ENCODE data around the gene SHISA3. TPM values are rescaled to one million over a fixed set of nuclear protein-coding genes. Genes with fewer than 3 reads are reported as not detected.

Gene SHISA3
- total and polyA plus RNA-seq, 2 of the 8 experiments (the other 6 are each of a cell fraction or from before 2014, with no cell fraction given): 2.0 to 9.3 TPM

DNA sequence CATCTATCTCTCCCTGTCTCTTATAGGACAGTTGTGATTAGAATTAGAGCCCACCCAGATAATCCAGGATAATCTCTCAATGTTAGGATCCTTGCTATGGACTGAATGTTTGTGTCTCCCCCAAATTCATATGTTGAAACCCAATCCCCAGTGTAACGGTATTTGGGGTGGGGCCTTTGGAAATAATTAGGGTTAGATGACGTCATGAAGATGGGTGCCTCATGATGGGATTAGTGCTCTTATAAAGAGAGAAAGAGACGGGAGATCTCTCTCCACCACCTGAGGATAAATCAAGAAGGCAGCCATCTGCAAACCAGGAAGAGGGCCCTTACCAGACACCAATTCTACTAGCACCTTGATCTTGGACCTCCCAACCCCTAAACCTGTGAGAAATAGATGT lies 33.7 kb upstream of the SHISA3 start (continued):
- TF ChIP-seq, protein P1, sequence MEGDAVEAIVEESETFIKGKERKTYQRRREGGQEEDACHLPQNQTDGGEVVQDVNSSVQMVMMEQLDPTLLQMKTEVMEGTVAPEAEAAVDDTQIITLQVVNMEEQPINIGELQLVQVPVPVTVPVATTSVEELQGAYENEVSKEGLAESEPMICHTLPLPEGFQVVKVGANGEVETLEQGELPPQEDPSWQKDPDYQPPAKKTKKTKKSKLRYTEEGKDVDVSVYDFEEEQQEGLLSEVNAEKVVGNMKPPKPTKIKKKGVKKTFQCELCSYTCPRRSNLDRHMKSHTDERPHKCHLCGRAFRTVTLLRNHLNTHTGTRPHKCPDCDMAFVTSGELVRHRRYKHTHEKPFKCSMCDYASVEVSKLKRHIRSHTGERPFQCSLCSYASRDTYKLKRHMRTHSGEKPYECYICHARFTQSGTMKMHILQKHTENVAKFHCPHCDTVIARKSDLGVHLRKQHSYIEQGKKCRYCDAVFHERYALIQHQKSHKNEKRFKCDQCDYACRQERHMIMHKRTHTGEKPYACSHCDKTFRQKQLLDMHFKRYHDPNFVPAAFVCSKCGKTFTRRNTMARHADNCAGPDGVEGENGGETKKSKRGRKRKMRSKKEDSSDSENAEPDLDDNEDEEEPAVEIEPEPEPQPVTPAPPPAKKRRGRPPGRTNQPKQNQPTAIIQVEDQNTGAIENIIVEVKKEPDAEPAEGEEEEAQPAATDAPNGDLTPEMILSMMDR (IDR thresholded peaks at IDR 0.05; ENCODE audit: control extremely low read depth in 1 of 3, insufficient read depth in 1 of 3, low read depth in 1 of 3, low read length in 3 of 3): no peak
- TF ChIP-seq HDAC2 (IDR thresholded peaks at IDR 0.05; ENCODE audit: borderline replicate concordance in 1 of 2, low read depth in 2 of 2, low read length in 2 of 2) (no peak), BRCA1 (IDR thresholded peaks at IDR 0.05; ENCODE audit: low read depth, low read length) (no peak)
